Measurements from ENCODE around the gene ZMYND8.

GRCh38 chr20:47228654-47229053 is 127.8 kb downstream of the ZMYND8 start:
- no peak for TF ChIP-seq KDM1A (IDR thresholded peaks at IDR 0.05; ENCODE audit: borderline replicate concordance, low read length)
- no peak for TF ChIP-seq POLR2A (IDR thresholded peaks at IDR 0.05; ENCODE audit: control extremely low read depth in 1 of 2, low read depth in 2 of 2, low read length in 2 of 2)
- no peak for TF ChIP-seq ZNF274 (IDR thresholded peaks at IDR 0.05; ENCODE audit: borderline replicate concordance, extremely low read depth, low read length)
- no peak for TF ChIP-seq NRF1 (IDR thresholded peaks at IDR 0.05; ENCODE audit: low read depth, low read length)

Measured in H1 (cell line).